SH-SY5Y (cell line): Measurements from ENCODE around the gene P3H2.

ENCODE experiments used
- GATA2 ChIP-seq: IDR thresholded peaks from 2 replicates; pipeline ENCODE4 v1.6.1; 2011; ENCODE audit warnings: mild to moderate bottlenecking, low read depth, low read length
- GATA3 ChIP-seq: IDR thresholded peaks from 2 replicates; pipeline ENCODE4 v1.6.1; 2011; ENCODE audit warnings: low read depth, mild to moderate bottlenecking, low read length, moderate library complexity

DNA sequence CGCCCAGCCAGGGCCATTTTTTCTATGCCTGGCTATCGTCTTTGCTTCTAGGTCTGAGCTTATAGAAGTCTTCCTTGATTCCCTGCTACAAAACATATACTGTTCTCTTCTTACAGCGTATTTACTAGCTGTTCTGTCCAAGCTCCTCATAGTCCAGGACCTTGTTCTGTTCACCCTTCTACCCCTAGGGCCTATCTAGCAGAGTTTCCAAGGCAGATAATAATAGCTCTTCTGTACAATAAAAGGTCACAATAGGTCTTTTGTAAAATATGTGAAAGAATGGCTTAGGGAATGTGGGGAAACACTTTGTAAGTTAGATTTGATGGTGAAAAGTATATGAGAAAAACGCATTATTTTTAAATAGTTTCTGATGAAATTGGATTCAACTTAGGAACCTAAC lies 158.2 kb downstream of the P3H2 start:
- TF ChIP-seq GATA2 (no peak), GATA3 (no peak)
